CD1c-positive myeloid dendritic cell (primary cell): ENCODE results near the gene SC5D.

Experiments
- DNase-seq: peaks from one replicate; pipeline ENCODE4 v3.0.0-alpha.2; 2016; ENCODE audit errors: extremely low spot score

Gene SC5D

GRCh38 chr11:121356357-121356756 is 63.8 kb downstream of the SC5D start:
- DNase-seq, result no peak
